Keratinocyte (primary cell): ENCODE results near the gene PRAMEF5. TPM values are rescaled to one million over a fixed set of nuclear protein-coding genes. Genes with fewer than 3 reads are reported as not detected.
"Not testable (repeated sequence)": the region's sequence is repeated elsewhere in the genome, so short reads cannot be mapped to it uniquely, and the experiment has no call there.

Experiments
- DNase-seq: peaks from one replicate; pipeline ENCODE4 v3.0.0-alpha.2; 2011; ENCODE audit warnings: low read depth, missing footprints, low spot score
- FAIRE-seq: peaks from 2 replicates; lab custom pipeline; 2011; peaks lifted over from hg19 to GRCh38; lab: Jason Lieb, UNC
- H2AFZ ChIP-seq: 2 replicates; pipeline ENCODE4 v1.6.0; 2012; ENCODE audit warnings: low read length, control low read depth, inconsistent platforms; ENCODE audit not compliant: control insufficient read depth
- H3K27ac ChIP-seq: 2 replicates; pipeline ENCODE4 v1.5.1; 2011; ENCODE audit warnings: low read length; ENCODE audit not compliant: control insufficient read depth, insufficient read depth
- H3K27me3 ChIP-seq: 3 replicates; pipeline ENCODE4 v1.6.0; 2011; ENCODE audit warnings: low read length; ENCODE audit not compliant: control insufficient read depth, insufficient read depth; ENCODE audit errors: extremely low read depth
- H3K36me3 ChIP-seq, 2 experiments: 2 replicates in 1 of 2; 3 replicates in 1 of 2; pipeline ENCODE4 v1.5.1; 2011; ENCODE audit warnings: low read length in 2 of 2, mild to moderate bottlenecking in 1 of 2; ENCODE audit not compliant: control insufficient read depth in 2 of 2, insufficient read depth in 2 of 2; ENCODE audit errors: extremely low read depth in 1 of 2
- H3K4me1 ChIP-seq: 3 replicates; pipeline ENCODE4 v1.5.1; 2011; ENCODE audit warnings: low read length; ENCODE audit not compliant: control insufficient read depth, insufficient read depth; ENCODE audit errors: extremely low read depth
- H3K4me2 ChIP-seq: 3 replicates; pipeline ENCODE4 v1.6.0; 2011; ENCODE audit warnings: low read depth, low read length; ENCODE audit not compliant: control insufficient read depth, insufficient read depth; ENCODE audit errors: extremely low read depth
- H3K4me3 ChIP-seq, 3 experiments: fragments of 200-600 bp in 1 of 3; sonication (generic) in 1 of 3; 2 replicates in 2 of 3; 3 replicates in 1 of 3; pipeline ENCODE4 v1.5.1; 2011 to 2016; ENCODE audit warnings: low read length in 3 of 3, mild to moderate bottlenecking in 3 of 3, control low read depth in 2 of 3, inconsistent platforms in 1 of 3, low read depth in 1 of 3, mixed read lengths in 1 of 3, mixed run types in 1 of 3, moderate library complexity in 1 of 3; ENCODE audit not compliant: control insufficient read depth in 2 of 3, insufficient read depth in 2 of 3; ENCODE audit errors: extremely low read depth in 1 of 3
- H3K79me2 ChIP-seq: 2 replicates; pipeline ENCODE4 v1.6.0; 2012; ENCODE audit warnings: low read length; ENCODE audit not compliant: control insufficient read depth, insufficient read depth
- H3K9ac ChIP-seq: 3 replicates; pipeline ENCODE4 v1.6.0; 2011; ENCODE audit warnings: low read length; ENCODE audit not compliant: control insufficient read depth, insufficient read depth; ENCODE audit errors: extremely low read depth
- H3K9me1 ChIP-seq: 3 replicates; pipeline ENCODE4 v1.6.0; 2011; ENCODE audit warnings: low read length; ENCODE audit not compliant: control insufficient read depth, insufficient read depth; ENCODE audit errors: extremely low read depth
- H3K9me3 ChIP-seq: 2 replicates; pipeline ENCODE4 v1.5.1; 2012; ENCODE audit warnings: low read depth, low read length; ENCODE audit not compliant: control insufficient read depth
- H4K20me1 ChIP-seq: 3 replicates; pipeline ENCODE4 v1.6.0; 2011; ENCODE audit warnings: low read length; ENCODE audit not compliant: control insufficient read depth, insufficient read depth; ENCODE audit errors: extremely low read depth
- dilution Hi-C: fragments of 300-500 bp; cut with MboI; formaldehyde crosslinking; loops from one replicate; pipeline ENCODE4 v1.7.0; 2020; ENCODE audit warnings: low sequenced_read_pairs; ENCODE audit not compliant: extremely low pct_ligation_motif_present
- polyA plus RNA-seq, 5 experiments: library from polyadenylated mRNA; depleted of rRNA in 3 of 5; stranded (reverse) in 3 of 5; stranded (forward) in 1 of 5; unstranded in 1 of 5; fragments of >200 nt; gene quantifications; 1 replicate in 1 of 5; 2 replicates in 3 of 5; 3 replicates in 1 of 5; pipeline versions ENCODE4 v1.2.1 to v1.2.3, GENCODE V29; 2011 to 2012; ENCODE audit warnings: missing spikeins in 2 of 5, low read depth in 1 of 5, low replicate concordance in 1 of 5

The PRAMEF5 gene
- polyA plus RNA-seq, 1 donor (not counting 4 experiments of a cell fraction or from before 2014, with no cell fraction given), result not detected

DNA sequence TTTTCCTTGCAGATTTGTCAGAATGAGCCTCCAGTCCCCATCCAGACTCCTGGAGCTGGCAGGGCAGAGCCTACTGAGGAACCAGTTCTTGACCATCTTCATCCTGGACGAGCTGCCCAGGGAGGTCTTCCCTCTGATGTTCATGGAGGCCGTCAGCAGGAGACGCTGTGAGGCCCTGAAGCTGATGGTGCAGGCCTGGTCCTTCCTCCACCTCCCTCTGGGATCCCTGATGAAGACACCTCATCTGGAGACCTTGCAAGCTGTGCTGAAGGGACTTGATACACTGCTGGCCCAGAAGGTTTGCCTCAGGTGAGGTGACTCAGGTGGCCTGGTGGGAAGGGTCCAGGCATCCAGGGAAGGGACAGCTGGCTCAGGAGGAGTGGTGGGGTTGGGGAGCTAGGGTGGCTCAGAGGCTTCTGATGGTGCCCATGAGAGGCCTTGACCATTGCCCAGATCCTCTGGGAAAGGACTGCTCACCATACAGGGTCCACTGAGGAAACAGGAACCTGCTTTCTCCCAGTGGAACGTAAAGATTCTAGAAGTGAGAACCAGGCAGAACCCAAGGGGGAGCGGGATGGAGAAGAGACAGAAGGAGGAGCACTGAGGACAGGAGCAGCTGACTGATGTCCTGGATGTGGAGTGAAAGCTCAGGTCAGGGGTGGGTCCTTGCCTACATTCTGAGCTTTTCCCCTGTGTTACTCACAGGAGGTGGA is 8.0 kb upstream of the PRAMEF5 start:
- not testable (repeated sequence) for FAIRE-seq, DNase-seq

DNA sequence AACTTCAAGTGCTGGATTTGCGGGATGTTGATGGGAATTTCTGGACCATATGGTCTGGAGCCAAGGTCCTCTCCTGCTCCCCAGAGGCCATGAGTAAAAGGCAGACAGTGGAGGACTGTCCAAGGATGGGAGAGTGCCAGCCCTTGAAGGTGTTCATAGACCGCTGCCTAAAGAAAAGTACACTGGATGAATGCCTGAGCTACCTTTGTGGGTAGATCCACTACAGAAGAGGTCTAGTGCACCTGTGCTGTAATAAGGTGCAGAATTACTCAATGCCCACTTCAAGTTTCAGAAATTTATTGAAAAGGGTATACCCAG is 7.5 kb upstream of the PRAMEF5 start:
- not testable (repeated sequence) for H3K27ac ChIP-seq, DNase-seq, H3K27me3 ChIP-seq

More for the DNA sequence above, 8.0 kb upstream of the PRAMEF5 start:
- H3K27ac ChIP-seq, H3K9ac ChIP-seq, dilution Hi-C loops, H3K36me3 ChIP-seq, H4K20me1 ChIP-seq, H3K9me3 ChIP-seq, H2AFZ ChIP-seq, H3K4me1 ChIP-seq, H3K9me1 ChIP-seq, H3K79me2 ChIP-seq, H3K4me2 ChIP-seq, H3K4me3 ChIP-seq, H3K27me3 ChIP-seq: not testable (repeated sequence)

DNA sequence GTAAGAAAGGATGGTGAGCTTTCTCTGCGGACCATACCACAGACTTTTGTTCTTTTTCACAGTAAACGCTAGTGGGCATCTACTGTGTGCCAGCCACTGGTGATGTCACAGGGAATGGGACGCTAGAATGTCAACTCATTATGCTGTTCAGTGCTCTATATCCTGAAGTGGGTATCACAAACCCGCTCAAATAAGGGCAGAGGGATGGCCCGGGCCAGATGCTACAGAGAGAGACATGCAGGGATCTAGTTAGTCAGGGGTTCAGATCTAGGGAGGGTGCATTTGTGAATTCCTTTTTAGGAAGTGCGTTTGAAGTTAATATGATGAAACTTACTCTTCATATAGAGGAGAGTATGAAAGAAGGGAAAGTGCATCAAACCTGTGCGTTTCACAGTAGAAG is 6.9 kb upstream of the PRAMEF5 start:
- dilution Hi-C loops, H3K9ac ChIP-seq: not testable (repeated sequence)

More for the DNA sequence above, 7.5 kb upstream of the PRAMEF5 start:
- H3K9ac ChIP-seq, H2AFZ ChIP-seq, H3K4me3 ChIP-seq, H3K9me1 ChIP-seq, H3K4me1 ChIP-seq, dilution Hi-C loops, FAIRE-seq, H3K36me3 ChIP-seq, H3K9me3 ChIP-seq, H4K20me1 ChIP-seq, H3K79me2 ChIP-seq, H3K4me2 ChIP-seq: not testable (repeated sequence)

DNA sequence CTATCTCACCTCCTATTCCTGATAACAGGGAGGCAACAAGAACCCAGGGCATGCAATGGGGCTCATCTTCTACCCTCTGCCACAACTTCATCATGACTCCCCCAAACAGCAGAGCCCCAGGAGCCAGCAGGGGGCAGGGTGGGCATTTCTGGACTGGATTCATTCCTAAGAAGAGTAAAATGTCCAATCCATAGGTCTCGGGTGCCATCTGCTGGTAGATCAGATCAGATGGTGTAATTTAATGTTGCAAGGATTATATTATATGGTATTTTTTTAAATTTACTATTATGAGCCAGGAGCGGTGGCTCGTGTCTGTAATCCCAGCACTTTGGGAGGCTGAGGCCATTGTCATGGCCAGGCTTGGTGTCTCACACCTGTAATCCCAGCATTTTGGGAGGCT is 11.1 kb downstream of the PRAMEF5 start:
- H3K36me3 ChIP-seq, H3K9me3 ChIP-seq, H4K20me1 ChIP-seq, H3K4me3 ChIP-seq, DNase-seq, H3K4me1 ChIP-seq, H2AFZ ChIP-seq, FAIRE-seq, H3K9ac ChIP-seq, H3K79me2 ChIP-seq, H3K27me3 ChIP-seq, dilution Hi-C loops, H3K4me2 ChIP-seq, H3K9me1 ChIP-seq, H3K27ac ChIP-seq: not testable (repeated sequence)

More for the DNA sequence above, 6.9 kb upstream of the PRAMEF5 start:
- H3K9me1 ChIP-seq, H3K27ac ChIP-seq, H3K4me1 ChIP-seq, H3K36me3 ChIP-seq, H3K4me3 ChIP-seq, FAIRE-seq, H2AFZ ChIP-seq, H3K9me3 ChIP-seq, H3K4me2 ChIP-seq, H4K20me1 ChIP-seq, H3K27me3 ChIP-seq, DNase-seq, H3K79me2 ChIP-seq: not testable (repeated sequence)

DNA sequence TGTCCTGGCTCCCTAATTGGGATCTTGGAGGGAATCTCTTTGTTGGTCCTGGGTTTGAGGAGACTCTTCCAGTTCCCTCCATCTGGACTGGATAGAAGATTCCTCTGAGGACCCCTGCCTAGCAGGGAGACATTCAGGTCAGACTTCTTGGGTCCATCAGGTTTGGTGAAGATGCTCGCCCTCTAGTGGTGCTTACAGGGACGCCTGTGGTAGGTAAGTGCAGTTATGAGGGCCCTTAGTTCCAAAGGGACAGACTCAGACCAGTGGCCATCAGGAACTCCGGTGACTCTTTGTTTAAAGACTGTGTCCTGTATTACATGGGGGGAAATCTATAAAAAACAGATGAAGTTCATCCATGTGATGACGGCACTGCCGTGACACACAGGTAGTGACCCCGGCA is 23.0 kb downstream of the PRAMEF5 start:
- H3K4me3 ChIP-seq, H3K27ac ChIP-seq, H3K9ac ChIP-seq, H3K9me3 ChIP-seq, FAIRE-seq, H3K27me3 ChIP-seq, H3K4me2 ChIP-seq, H3K36me3 ChIP-seq, DNase-seq, H3K4me1 ChIP-seq, H4K20me1 ChIP-seq, H3K9me1 ChIP-seq, H3K79me2 ChIP-seq, dilution Hi-C loops, H2AFZ ChIP-seq: not testable (repeated sequence)
